GM21576 (cell line): ENCODE data around the gene CLEC16A.
A peak's percentile ranks its signal among the peaks of the same experiment; 100 is the strongest.

Experiments
- ATAC-seq: cut with Tn5 transposase; IDR thresholded peaks from one replicate; pipeline ENCODE4 v1.9.1; 2021; ENCODE audit warnings: mild to moderate bottlenecking, moderate library complexity; ENCODE audit not compliant: unreplicated experiment

CLEC16A gene

GRCh38 chr16:10987361-10988163 lies 43.2 kb downstream of the CLEC16A start:
- ATAC-seq = no peak

- ATAC-seq = peak; percentile 47
Measured at GRCh38 chr16:10988164-10988803, 43.9 kb downstream of the CLEC16A start.

GRCh38 chr16:10988879-10989278 lies 44.5 kb downstream of the CLEC16A start:
- ATAC-seq = no peak

GRCh38 chr16:10989559-10989958 lies 45.2 kb downstream of the CLEC16A start:
- no peak for ATAC-seq

- ATAC-seq = no peak
Measured at GRCh38 chr16:10990378-10990777, 46.0 kb downstream of the CLEC16A start.

GRCh38 chr16:10992112-10992511 lies 47.7 kb downstream of the CLEC16A start:
- no peak for ATAC-seq

- ATAC-seq = no peak
Measured at GRCh38 chr16:10992797-10993196, 48.4 kb downstream of the CLEC16A start.

- no peak for ATAC-seq
Measured at GRCh38 chr16:10993649-10994048, 49.3 kb downstream of the CLEC16A start.

- no peak for ATAC-seq
Measured at GRCh38 chr16:10994571-10994970, 50.2 kb downstream of the CLEC16A start.

GRCh38 chr16:10995565-10995964 lies 51.2 kb downstream of the CLEC16A start:
- ATAC-seq = no peak

- no peak for ATAC-seq
Measured at GRCh38 chr16:10997485-10997884, 53.1 kb downstream of the CLEC16A start.

GRCh38 chr16:10999300-10999699 lies 54.9 kb downstream of the CLEC16A start:
- no peak for ATAC-seq

- ATAC-seq = no peak
Measured at GRCh38 chr16:11001611-11002010, 57.2 kb downstream of the CLEC16A start.

- ATAC-seq = no peak
Measured at GRCh38 chr16:11003141-11003540, 58.8 kb downstream of the CLEC16A start.

- no peak for ATAC-seq
Measured at GRCh38 chr16:11004351-11004750, 60.0 kb downstream of the CLEC16A start.

- ATAC-seq = no peak
Measured at GRCh38 chr16:11004973-11005610, 60.7 kb downstream of the CLEC16A start.

- ATAC-seq = no peak
Measured at GRCh38 chr16:11005611-11005975, 61.2 kb downstream of the CLEC16A start.

GRCh38 chr16:11006656-11007055 lies 62.3 kb downstream of the CLEC16A start:
- ATAC-seq = no peak

GRCh38 chr16:11007714-11008280 lies 63.4 kb downstream of the CLEC16A start:
- no peak for ATAC-seq

- no peak for ATAC-seq
Measured at GRCh38 chr16:11009027-11009755, 64.8 kb downstream of the CLEC16A start.
